Spleen (tissue), 11 donors: ENCODE measurements around the gene ZRSR2. TPM values are rescaled to one million over a fixed set of nuclear protein-coding genes. Genes with fewer than 3 reads are reported as not detected.

Experiments
- DNase-seq: peaks from one replicate; pipeline ENCODE4 v3.0.0-alpha.2; 2020
- H3K27ac ChIP-seq, 8 donors: fragments of 200-600 bp; sonication (generic) in 7 of 8; 1 replicate in 4 of 8; 2 replicates in 4 of 8; pipeline versions ENCODE4 v1.5.0 to v1.8.0; 2016 to 2021; ENCODE audit warnings: inconsistent platforms in 4 of 8, mild to moderate bottlenecking in 4 of 8, moderate library complexity in 1 of 8
- H3K27me3 ChIP-seq, 7 donors: fragments of 200-600 bp; sonication (generic) in 6 of 7; replicated peaks in 1 of 7; 1 replicate in 4 of 7; 2 replicates in 3 of 7; pipeline versions ENCODE4 v1.5.0 to v1.8.0; 2016 to 2021; ENCODE audit warnings: inconsistent platforms in 3 of 7, mild to moderate bottlenecking in 1 of 7
- H3K36me3 ChIP-seq, 6 donors: fragments of 200-600 bp; sonication (generic) in 5 of 6; 1 replicate in 4 of 6; 2 replicates in 2 of 6; pipeline versions ENCODE4 v1.5.0 to v1.8.0; 2016 to 2021; ENCODE audit warnings: inconsistent platforms in 2 of 6
- H3K4me1 ChIP-seq, 6 donors: fragments of 200-600 bp; sonication (generic) in 5 of 6; 1 replicate in 3 of 6; 2 replicates in 3 of 6; pipeline versions ENCODE4 v1.5.0 to v1.8.0; 2016 to 2021; ENCODE audit warnings: inconsistent platforms in 3 of 6
- H3K4me3 ChIP-seq, 8 donors: fragments of 200-600 bp; sonication (generic) in 7 of 8; 1 replicate in 4 of 8; 2 replicates in 4 of 8; pipeline versions ENCODE4 v1.5.0 to v1.8.0; 2016 to 2021; ENCODE audit warnings: inconsistent platforms in 4 of 8, mild to moderate bottlenecking in 4 of 8, moderate library complexity in 2 of 8
- H3K9me3 ChIP-seq, 8 donors: fragments of 200-600 bp; sonication (generic) in 7 of 8; 1 replicate in 4 of 8; 2 replicates in 4 of 8; pipeline versions ENCODE4 v1.5.0 to v1.8.0; 2016 to 2021; ENCODE audit warnings: inconsistent platforms in 4 of 8
- CTCF ChIP-seq, 11 experiments: fragments of 200-600 bp in 7 of 11; fragments of 450-650 bp in 4 of 11; sonication (generic) in 4 of 11; IDR thresholded peaks in 8 of 11; conservative IDR thresholded peaks in 3 of 11; 1 replicate in 7 of 11; 2 replicates in 4 of 11; pipeline versions ENCODE4 v1.4.0 to v1.8.0; 2016 to 2021; ENCODE audit warnings: antibody characterized with exemption in 11 of 11, inconsistent platforms in 4 of 11, mild to moderate bottlenecking in 1 of 11
- POLR2A ChIP-seq, 3 donors: fragments of 450-650 bp; IDR thresholded peaks; one replicate each; pipeline ENCODE4 v1.5.1; 2017; ENCODE audit warnings: antibody characterized with exemption in 3 of 3, mild to moderate bottlenecking in 1 of 3
- POLR2AphosphoS5 ChIP-seq, 3 donors: sonication (generic); formaldehyde crosslinking; IDR thresholded peaks; one replicate each; pipeline ENCODE4 v1.5.1; 2017; ENCODE audit warnings: antibody characterized with exemption in 3 of 3
- WGBS, 5 donors: extraction: QIAGEN DNeasy Blood & Tissue Kit in 3 of 5; methylation state at CpG; one replicate each; pipeline versions ENCODE4 v1.1.5 to v1.1.7; 2013 to 2018; 5-methylcytosine and 5-hydroxymethylcytosine counted together
- intact Hi-C: fragments of 100-400 bp; cut with DNase I; formaldehyde crosslinking; loops from one replicate; pipeline ENCODE4 v1.15.0; 2023; ENCODE audit warnings: low total_unique reads
- polyA plus RNA-seq, 3 donors: library from polyadenylated mRNA; stranded (reverse); fragments of 200-250 nt; gene quantifications; one replicate each; pipeline ENCODE4 v1.2.1, GENCODE V29; 2013
- total RNA-seq, 7 donors: library from RNA; depleted of rRNA in 3 of 7; stranded (reverse); fragments of >200 nt in 3 of 7; fragmentation: NEBNext Ultra II Directional in 4 of 7; extraction: Animal tissue kit (Norgen Biotek cat#: 25700) in 4 of 7; gene quantifications; one replicate each; pipeline versions ENCODE4 v1.1.0 to v1.2.1, GENCODE V29; 2016 to 2021
- donor health status: healthy with polysubstance abuse.
- donor health status: DM: no; HTN: no; CAD: no; lungs with moderate emphysema.
- donor health status: DM: no; HTN: no; CAD: no.
- donor health status: Bipolar disorder and iron deficiency.
- donor health status: healthy.
- donor health status: DM: no; HTN: no; CAD: no.
- donor health status: DM: yes; HTN: yes; CAD: no.

The ZRSR2 gene
- total and polyA plus RNA-seq, 10 donors, result 8.3 to 65.1 (median 19.7) TPM

GRCh38 chrX:15815779-15816437, 25.6 kb downstream of the ZRSR2 start:
- Histone ChIP-seq H3K27ac (peak overlapping the region in 4 of 8 donors; percentile 2 to 36 (median 26)), H3K4me1 (peaks cover 0 to 32% (median 7%) of the 10 kb centered on the region in 6 donors), H3K36me3 (peaks cover 4 to 100% (median 77%) of the 10 kb centered on the region in 6 donors), H3K4me3 (no peak overlapping the region), H3K27me3 (no peaks in the 10 kb centered on the region), H3K9me3 (no peaks in the 10 kb centered on the region)
- intact Hi-C loops, result no loop called here
- WGBS, 5 donors, result 42 to 72% (median 68%) methylated on average over 10 of the region's 10 CpGs
- peak in 7 of 11 experiments; percentile 10 to 36 (median 22) for TF ChIP-seq CTCF (IDR thresholded peaks at IDR 0.05 in 8 of 11, conservative IDR thresholded peaks at IDR 0.05 in 3 of 11)
- peak in 1 of 3 donors; percentile 27 for TF ChIP-seq POLR2AphosphoS5 (IDR thresholded peaks at IDR 0.05)
- TF ChIP-seq POLR2A (IDR thresholded peaks at IDR 0.05), result no peak
- DNase-seq, result no peak

GRCh38 chrX:15816438-15816809, 26.1 kb downstream of the ZRSR2 start:
- TF ChIP-seq CTCF (IDR thresholded peaks at IDR 0.05 in 8 of 11, conservative IDR thresholded peaks at IDR 0.05 in 3 of 11) (no peak), POLR2AphosphoS5 (IDR thresholded peaks at IDR 0.05) (no peak), POLR2A (IDR thresholded peaks at IDR 0.05) (no peak)
- no peaks in the 10 kb centered on the region for H3K9me3 ChIP-seq
- no peaks in the 10 kb centered on the region for H3K27me3 ChIP-seq
- no peak overlapping the region for H3K4me3 ChIP-seq
- peak overlapping the region in 4 of 8 donors; percentile 2 to 36 (median 26) for H3K27ac ChIP-seq
- intact Hi-C loops, result no loop called here
- H3K4me1 ChIP-seq, result peaks cover 0 to 32% (median 7%) of the 10 kb centered on the region in 6 donors
- H3K36me3 ChIP-seq, result peaks cover 2 to 100% (median 77%) of the 10 kb centered on the region in 6 donors
- no peak for DNase-seq
- 55 to 94% (median 78%) methylated on average over 1 of the region's 1 CpG for WGBS, 5 donors

GRCh38 chrX:15816886-15817285, 26.6 kb downstream of the ZRSR2 start:
- Histone ChIP-seq H3K4me1 (peaks cover 0 to 32% (median 7%) of the 10 kb centered on the region in 6 donors), H3K27ac (peak overlapping the region in 4 of 8 donors; percentile 2 to 36 (median 26)), H3K4me3 (no peak overlapping the region), H3K27me3 (no peaks in the 10 kb centered on the region), H3K36me3 (peaks cover 2 to 100% (median 76%) of the 10 kb centered on the region in 6 donors), H3K9me3 (no peaks in the 10 kb centered on the region)
- no peak for TF ChIP-seq POLR2A (IDR thresholded peaks at IDR 0.05)
- TF ChIP-seq POLR2AphosphoS5 (IDR thresholded peaks at IDR 0.05), result peak in 1 of 3 donors; percentile 7
- no peak for TF ChIP-seq CTCF (IDR thresholded peaks at IDR 0.05 in 8 of 11, conservative IDR thresholded peaks at IDR 0.05 in 3 of 11)
- WGBS, 5 donors, result 19 to 45% (median 26%) methylated on average over 4 of the region's 4 CpGs
- intact Hi-C loops, result no loop called here
- DNase-seq, result no peak
